MM.1S (cell line): Measurements from ENCODE around the gene OR10J5.

Experiments
- DNase-seq: peaks from one replicate; pipeline ENCODE4 v3.0.0-alpha.2; 2015
- H2AFZ ChIP-seq: fragments of 300-600 bp; sonication (generic); 2 replicates; pipeline ENCODE4 v1.6.0; 2016; ENCODE audit warnings: antibody characterized with exemption, low read length
- H3F3A ChIP-seq: fragments of 300-600 bp; sonication (generic); 2 replicates; pipeline ENCODE4 v1.6.1; 2016; ENCODE audit warnings: mild to moderate bottlenecking, antibody characterized with exemption, low read length, moderate library complexity, mixed read lengths; ENCODE audit not compliant: insufficient read depth
- H3K27ac ChIP-seq: fragments of 300-600 bp; sonication (generic); 2 replicates; pipeline ENCODE4 v1.5.1; 2016; ENCODE audit warnings: mild to moderate bottlenecking, low read length
- H3K27me3 ChIP-seq: fragments of 300-600 bp; sonication (generic); replicated peaks from 2 replicates; pipeline ENCODE4 v1.6.0; 2016; ENCODE audit warnings: low read length; ENCODE audit not compliant: insufficient read depth
- H3K36me3 ChIP-seq: fragments of 300-600 bp; sonication (generic); replicated peaks from 2 replicates; pipeline ENCODE4 v1.6.1; 2016; ENCODE audit warnings: mild to moderate bottlenecking, low read length, mixed read lengths; ENCODE audit not compliant: insufficient read depth
- H3K4me1 ChIP-seq: fragments of 300-600 bp; sonication (generic); 2 replicates; pipeline ENCODE4 v1.6.1; 2016; ENCODE audit warnings: low read length, mixed read lengths
- H3K4me2 ChIP-seq: fragments of 300-600 bp; sonication (generic); 2 replicates; pipeline ENCODE4 v1.6.0; 2016; ENCODE audit warnings: low read depth, low read length
- H3K4me3 ChIP-seq: fragments of 300-600 bp; sonication (generic); 2 replicates; pipeline ENCODE4 v1.5.1; 2016; ENCODE audit warnings: low read length, mixed read lengths
- H3K79me2 ChIP-seq: fragments of 300-600 bp; sonication (generic); 2 replicates; pipeline ENCODE4 v1.6.1; 2016; ENCODE audit warnings: mixed run types, low read length, mixed read lengths
- H3K9ac ChIP-seq: fragments of 300-600 bp; sonication (generic); 2 replicates; pipeline ENCODE4 v1.6.1; 2016; ENCODE audit warnings: low read length, mixed read lengths
- H3K9me2 ChIP-seq: fragments of 300-600 bp; sonication (generic); replicated peaks from 2 replicates; pipeline ENCODE4 v1.6.1; 2016; ENCODE audit warnings: mild to moderate bottlenecking, low read length, mixed read lengths; ENCODE audit not compliant: insufficient read depth
- H3K9me3 ChIP-seq: fragments of 300-600 bp; sonication (generic); replicated peaks from 2 replicates; pipeline ENCODE4 v1.6.1; 2016; ENCODE audit warnings: mild to moderate bottlenecking, low read length, mixed read lengths; ENCODE audit not compliant: insufficient read depth
- H4K20me1 ChIP-seq: fragments of 300-600 bp; sonication (generic); 2 replicates; pipeline ENCODE4 v1.6.1; 2016; ENCODE audit warnings: mild to moderate bottlenecking, low read length, moderate library complexity, mixed read lengths; ENCODE audit not compliant: insufficient read depth
- CTCF ChIP-seq: fragments of 300-600 bp; sonication (generic); IDR thresholded peaks from 2 replicates; pipeline ENCODE4 v1.5.1; 2016; ENCODE audit warnings: antibody characterized with exemption, low read length, mixed read lengths
- EZH2 ChIP-seq: fragments of 300-600 bp; sonication (generic); optimal IDR thresholded peaks from 2 replicates; pipeline ENCODE3; 2017; ENCODE audit warnings: low read depth, mild to moderate bottlenecking, antibody characterized with exemption, low read length, mixed read lengths
- EZH2phosphoT487 ChIP-seq: fragments of 300-600 bp; sonication (generic); IDR thresholded peaks from 2 replicates; pipeline ENCODE4 v1.6.1; 2018; ENCODE audit warnings: antibody characterized with exemption, low read length

The OR10J5 gene

DNA sequence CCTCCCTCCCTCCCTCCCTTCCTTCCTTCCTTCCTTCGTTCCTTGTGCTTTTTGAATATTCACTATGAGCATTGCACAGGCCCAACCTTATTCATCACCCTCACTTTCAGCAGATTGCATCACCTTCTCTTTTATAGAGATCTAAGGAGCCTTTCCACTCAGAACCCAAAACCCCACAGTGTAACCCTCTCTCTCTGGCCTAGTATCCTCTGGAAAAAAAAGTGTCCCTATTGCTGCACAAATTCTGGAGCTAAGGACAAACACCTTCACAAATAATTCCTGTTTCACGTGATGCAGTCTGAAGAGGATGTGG lies 25.6 kb downstream of the OR10J5 start:
- no peaks in the 10 kb centered on the region for H3K4me1 ChIP-seq
- no peak overlapping the region for H3K9ac ChIP-seq
- H3K9me3 ChIP-seq: no peaks in the 10 kb centered on the region
- H3F3A ChIP-seq: no peaks in the 10 kb centered on the region
- TF ChIP-seq CTCF: no peak
- no peak for TF ChIP-seq EZH2
- no peak for TF ChIP-seq EZH2phosphoT487
- H2AFZ ChIP-seq: no peak overlapping the region
- no peaks in the 10 kb centered on the region for H3K9me2 ChIP-seq
- DNase-seq: no peak
- H3K27ac ChIP-seq: no peak overlapping the region
- H3K4me2 ChIP-seq: no peak overlapping the region
- no peaks in the 10 kb centered on the region for H3K36me3 ChIP-seq
- no peaks in the 10 kb centered on the region for H3K27me3 ChIP-seq
- H3K79me2 ChIP-seq: no peaks in the 10 kb centered on the region
- no peak overlapping the region for H3K4me3 ChIP-seq
- no peaks in the 10 kb centered on the region for H4K20me1 ChIP-seq

DNA sequence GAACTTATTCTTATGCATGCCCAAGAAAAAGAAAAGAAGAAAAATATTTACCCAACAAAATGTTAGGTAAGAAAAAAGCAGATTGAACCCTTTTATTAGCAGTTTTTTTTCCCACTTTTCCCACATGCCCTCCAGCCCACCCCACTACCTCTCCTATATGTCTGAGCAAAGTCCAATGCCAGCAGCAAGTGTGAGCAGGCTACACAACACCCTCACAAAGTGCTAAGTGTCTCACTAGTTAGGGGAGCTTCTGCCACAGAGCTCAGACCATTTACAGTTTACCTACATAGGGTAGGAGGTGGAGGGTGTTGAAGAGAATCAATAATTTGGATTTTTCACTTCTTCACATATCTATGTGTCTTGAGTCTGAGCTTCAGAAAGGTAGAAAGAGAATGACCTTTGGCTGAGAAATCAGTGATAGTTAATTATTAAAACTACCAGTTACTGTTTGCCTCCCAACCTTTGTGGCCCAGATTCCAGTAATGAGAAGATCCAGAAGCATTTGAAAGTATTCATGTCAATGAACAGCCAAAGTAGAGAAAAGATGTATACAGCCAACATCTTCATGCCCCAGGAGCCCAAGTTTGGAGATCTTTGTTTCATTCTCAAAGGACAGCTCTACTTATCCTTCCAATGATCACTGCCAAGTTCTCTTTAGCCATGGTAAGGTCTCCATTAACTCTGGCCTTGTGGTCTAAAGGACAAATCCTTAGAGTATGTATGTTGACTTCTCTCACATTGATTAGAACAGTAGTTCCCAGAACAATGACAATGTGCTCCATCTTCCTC lies 26.2 kb downstream of the OR10J5 start:
- H3K27me3 ChIP-seq: no peaks in the 10 kb centered on the region
- no peak overlapping the region for H3K9ac ChIP-seq
- no peak overlapping the region for H3K4me2 ChIP-seq
- no peak for TF ChIP-seq EZH2phosphoT487
- no peak for TF ChIP-seq CTCF
- TF ChIP-seq EZH2: no peak
- no peak overlapping the region for H3K4me3 ChIP-seq
- no peaks in the 10 kb centered on the region for H3K9me2 ChIP-seq
- no peaks in the 10 kb centered on the region for H3K9me3 ChIP-seq
- H3K79me2 ChIP-seq: no peaks in the 10 kb centered on the region
- H3K27ac ChIP-seq: no peak overlapping the region
- H4K20me1 ChIP-seq: no peaks in the 10 kb centered on the region
- DNase-seq: no peak
- no peaks in the 10 kb centered on the region for H3K4me1 ChIP-seq
- H2AFZ ChIP-seq: no peak overlapping the region
- H3F3A ChIP-seq: no peaks in the 10 kb centered on the region
- H3K36me3 ChIP-seq: no peaks in the 10 kb centered on the region

DNA sequence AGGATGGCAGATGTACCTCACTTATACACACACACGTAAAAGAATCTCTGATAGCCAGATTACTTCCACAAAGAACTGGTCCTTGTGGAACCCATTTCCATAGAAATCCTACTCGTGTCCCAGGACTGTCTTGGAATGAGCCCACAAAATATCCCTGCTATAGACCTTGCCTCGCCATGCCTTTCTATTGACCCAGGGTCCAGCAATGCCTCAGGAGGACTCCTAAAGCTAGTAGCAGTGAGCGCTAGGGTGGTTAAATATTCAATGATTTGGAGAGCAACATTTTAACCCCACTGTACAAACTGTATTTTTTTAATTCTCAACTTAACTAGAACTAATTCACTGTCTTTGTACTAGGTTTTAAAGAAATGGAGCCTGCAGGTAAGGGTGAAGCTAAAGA lies 26.9 kb downstream of the OR10J5 start:
- Histone ChIP-seq H3K4me3 (no peak overlapping the region), H3K9me3 (no peaks in the 10 kb centered on the region), H3K4me2 (no peak overlapping the region), H3K4me1 (no peaks in the 10 kb centered on the region), H2AFZ (no peak overlapping the region), H3K27me3 (no peaks in the 10 kb centered on the region), H3F3A (no peaks in the 10 kb centered on the region), H3K9ac (no peak overlapping the region), H3K36me3 (no peaks in the 10 kb centered on the region), H4K20me1 (no peaks in the 10 kb centered on the region), H3K79me2 (no peaks in the 10 kb centered on the region), H3K9me2 (no peaks in the 10 kb centered on the region), H3K27ac (no peak overlapping the region)
- TF ChIP-seq EZH2phosphoT487 (no peak), EZH2 (no peak), CTCF (no peak)
- no peak for DNase-seq
